ENCODE measurements around the gene DNAH17. TPM values are rescaled to one million over a fixed set of nuclear protein-coding genes. Genes with fewer than 3 reads are reported as not detected.
A peak's percentile ranks its signal among the peaks of the same experiment; 100 is the strongest.

The DNAH17 gene
- polyA plus RNA-seq, 1 of the 3 experiments (the other 2 are of a cell fraction), result not detected

DNA sequence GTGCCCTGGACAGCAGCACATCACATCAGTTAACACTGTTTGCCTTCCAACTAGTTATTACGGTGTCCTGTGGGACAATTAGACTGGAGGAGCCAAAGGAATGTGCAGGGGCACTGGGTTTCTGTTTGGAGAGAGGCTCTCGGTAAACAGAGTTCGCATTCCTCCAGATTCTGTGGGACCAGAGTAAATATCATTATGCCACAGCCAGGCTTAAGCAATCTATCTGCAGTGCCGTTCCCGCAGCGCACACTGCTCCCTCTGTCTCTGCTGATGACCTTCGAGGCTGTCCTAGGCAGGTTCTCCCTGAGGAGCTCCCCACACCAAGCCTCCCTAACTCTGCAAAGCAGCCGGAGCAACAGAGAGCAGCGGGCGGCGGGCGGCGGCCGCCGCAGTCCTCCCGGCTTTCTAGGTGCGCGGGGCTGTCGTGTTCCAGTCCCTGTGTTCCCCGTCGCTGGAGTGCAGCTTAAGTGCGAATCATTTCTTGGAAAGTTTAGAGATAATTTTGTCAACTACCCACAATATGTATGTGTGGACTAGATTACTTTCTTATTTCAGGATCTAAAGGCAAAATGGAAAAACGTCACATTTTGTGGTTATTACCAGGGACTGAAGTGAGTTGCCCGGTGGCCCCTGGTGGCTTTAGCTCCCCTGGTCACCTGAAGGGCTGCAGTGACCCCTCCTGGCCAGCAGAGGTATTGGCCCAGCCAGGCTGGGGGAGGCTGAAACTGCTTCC lies 155.5 kb downstream of the DNAH17 start:
- WGBS (ENCODE audit: low lambda C conversion rate), result 72% methylated on average over 24 of the region's 24 CpGs
- peak; percentile 98 for DNase-seq
- peaks cover 40 to 73% of the 10 kb centered on the region in 2 experiments for H3K36me3 ChIP-seq (replicated peaks in 1 of 2; ENCODE audit: control insufficient read depth in 1 of 2, insufficient read depth in 2 of 2, low read length in 1 of 2)
- POLR2A ChIA-PET, result interaction anchor here (0.6 to 0.8 kb wide), 2 partner anchors 61 to 62 kb away, joined by 4 to 6 read pairs; partner anchors contain the start of gene SOCS3
- H3F3A ChIP-seq (replicated peaks; ENCODE audit: insufficient read depth), result peaks cover 3% of the 10 kb centered on the region
- no peak overlapping the region for H3K9ac ChIP-seq
- H3K27me3 ChIP-seq (ENCODE audit: insufficient read depth), result no peaks in the 10 kb centered on the region
- H3K4me2 ChIP-seq, result no peak overlapping the region
- 0 out of 2 replicates have a peak, but pooled peaks cover 3% of the 10 kb centered on the region for H4K20me1 ChIP-seq (ENCODE audit: insufficient read depth)
- no peaks in the 10 kb centered on the region for H3K9me3 ChIP-seq
- H3K9me2 ChIP-seq, result no peaks in the 10 kb centered on the region
- no peak overlapping the region for H2AFZ ChIP-seq (ENCODE audit: low read depth)
- H3K4me1 ChIP-seq (ENCODE audit: control insufficient read depth in 1 of 2, insufficient read depth in 2 of 2, low read depth in 1 of 2, low read length in 1 of 2), result no peaks in the 10 kb centered on the region
- peaks cover 12% of the 10 kb centered on the region; the same call in 1 of the 2 replicates for H3K79me2 ChIP-seq (ENCODE audit: insufficient read depth)
- TF ChIP-seq, protein P1, sequence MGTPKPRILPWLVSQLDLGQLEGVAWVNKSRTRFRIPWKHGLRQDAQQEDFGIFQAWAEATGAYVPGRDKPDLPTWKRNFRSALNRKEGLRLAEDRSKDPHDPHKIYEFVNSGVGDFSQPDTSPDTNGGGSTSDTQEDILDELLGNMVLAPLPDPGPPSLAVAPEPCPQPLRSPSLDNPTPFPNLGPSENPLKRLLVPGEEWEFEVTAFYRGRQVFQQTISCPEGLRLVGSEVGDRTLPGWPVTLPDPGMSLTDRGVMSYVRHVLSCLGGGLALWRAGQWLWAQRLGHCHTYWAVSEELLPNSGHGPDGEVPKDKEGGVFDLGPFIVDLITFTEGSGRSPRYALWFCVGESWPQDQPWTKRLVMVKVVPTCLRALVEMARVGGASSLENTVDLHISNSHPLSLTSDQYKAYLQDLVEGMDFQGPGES (IDR thresholded peaks at IDR 0.05; ENCODE audit: low read depth, low read length), result 0 out of 2 replicates have a peak, but pooled peaks have one; percentile 14
- TF ChIP-seq CHD2 (IDR thresholded peaks at IDR 0.05; ENCODE audit: low read length, partially characterized antibody) (peak; percentile 20), SMC3 (IDR thresholded peaks at IDR 0.05; ENCODE audit: low read depth, low read length) (peak; percentile 94), RCOR1 (IDR thresholded peaks at IDR 0.05; ENCODE audit: low read length) (peak; percentile 48; the same call in 1 of the 2 replicates), FOXJ3 (CRISPR knock-in tag; IDR thresholded peaks at IDR 0.05) (no peak), MEF2A (IDR thresholded peaks at IDR 0.05; ENCODE audit: borderline replicate concordance, low read depth) (no peak), RAD21 (IDR thresholded peaks at IDR 0.05; ENCODE audit: low read length) (peak; percentile 99), RXRA (IDR thresholded peaks at IDR 0.05; ENCODE audit: borderline replicate concordance, low read depth) (no peak)
- TF ChIP-seq, protein P2, sequence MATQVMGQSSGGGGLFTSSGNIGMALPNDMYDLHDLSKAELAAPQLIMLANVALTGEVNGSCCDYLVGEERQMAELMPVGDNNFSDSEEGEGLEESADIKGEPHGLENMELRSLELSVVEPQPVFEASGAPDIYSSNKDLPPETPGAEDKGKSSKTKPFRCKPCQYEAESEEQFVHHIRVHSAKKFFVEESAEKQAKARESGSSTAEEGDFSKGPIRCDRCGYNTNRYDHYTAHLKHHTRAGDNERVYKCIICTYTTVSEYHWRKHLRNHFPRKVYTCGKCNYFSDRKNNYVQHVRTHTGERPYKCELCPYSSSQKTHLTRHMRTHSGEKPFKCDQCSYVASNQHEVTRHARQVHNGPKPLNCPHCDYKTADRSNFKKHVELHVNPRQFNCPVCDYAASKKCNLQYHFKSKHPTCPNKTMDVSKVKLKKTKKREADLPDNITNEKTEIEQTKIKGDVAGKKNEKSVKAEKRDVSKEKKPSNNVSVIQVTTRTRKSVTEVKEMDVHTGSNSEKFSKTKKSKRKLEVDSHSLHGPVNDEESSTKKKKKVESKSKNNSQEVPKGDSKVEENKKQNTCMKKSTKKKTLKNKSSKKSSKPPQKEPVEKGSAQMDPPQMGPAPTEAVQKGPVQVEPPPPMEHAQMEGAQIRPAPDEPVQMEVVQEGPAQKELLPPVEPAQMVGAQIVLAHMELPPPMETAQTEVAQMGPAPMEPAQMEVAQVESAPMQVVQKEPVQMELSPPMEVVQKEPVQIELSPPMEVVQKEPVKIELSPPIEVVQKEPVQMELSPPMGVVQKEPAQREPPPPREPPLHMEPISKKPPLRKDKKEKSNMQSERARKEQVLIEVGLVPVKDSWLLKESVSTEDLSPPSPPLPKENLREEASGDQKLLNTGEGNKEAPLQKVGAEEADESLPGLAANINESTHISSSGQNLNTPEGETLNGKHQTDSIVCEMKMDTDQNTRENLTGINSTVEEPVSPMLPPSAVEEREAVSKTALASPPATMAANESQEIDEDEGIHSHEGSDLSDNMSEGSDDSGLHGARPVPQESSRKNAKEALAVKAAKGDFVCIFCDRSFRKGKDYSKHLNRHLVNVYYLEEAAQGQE (IDR thresholded peaks at IDR 0.05; ENCODE audit: low read depth, low read length), result no peak
- TF ChIP-seq, protein P3, sequence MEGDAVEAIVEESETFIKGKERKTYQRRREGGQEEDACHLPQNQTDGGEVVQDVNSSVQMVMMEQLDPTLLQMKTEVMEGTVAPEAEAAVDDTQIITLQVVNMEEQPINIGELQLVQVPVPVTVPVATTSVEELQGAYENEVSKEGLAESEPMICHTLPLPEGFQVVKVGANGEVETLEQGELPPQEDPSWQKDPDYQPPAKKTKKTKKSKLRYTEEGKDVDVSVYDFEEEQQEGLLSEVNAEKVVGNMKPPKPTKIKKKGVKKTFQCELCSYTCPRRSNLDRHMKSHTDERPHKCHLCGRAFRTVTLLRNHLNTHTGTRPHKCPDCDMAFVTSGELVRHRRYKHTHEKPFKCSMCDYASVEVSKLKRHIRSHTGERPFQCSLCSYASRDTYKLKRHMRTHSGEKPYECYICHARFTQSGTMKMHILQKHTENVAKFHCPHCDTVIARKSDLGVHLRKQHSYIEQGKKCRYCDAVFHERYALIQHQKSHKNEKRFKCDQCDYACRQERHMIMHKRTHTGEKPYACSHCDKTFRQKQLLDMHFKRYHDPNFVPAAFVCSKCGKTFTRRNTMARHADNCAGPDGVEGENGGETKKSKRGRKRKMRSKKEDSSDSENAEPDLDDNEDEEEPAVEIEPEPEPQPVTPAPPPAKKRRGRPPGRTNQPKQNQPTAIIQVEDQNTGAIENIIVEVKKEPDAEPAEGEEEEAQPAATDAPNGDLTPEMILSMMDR (IDR thresholded peaks at IDR 0.05), result peak; percentile 100
- TF ChIP-seq, protein P4, sequence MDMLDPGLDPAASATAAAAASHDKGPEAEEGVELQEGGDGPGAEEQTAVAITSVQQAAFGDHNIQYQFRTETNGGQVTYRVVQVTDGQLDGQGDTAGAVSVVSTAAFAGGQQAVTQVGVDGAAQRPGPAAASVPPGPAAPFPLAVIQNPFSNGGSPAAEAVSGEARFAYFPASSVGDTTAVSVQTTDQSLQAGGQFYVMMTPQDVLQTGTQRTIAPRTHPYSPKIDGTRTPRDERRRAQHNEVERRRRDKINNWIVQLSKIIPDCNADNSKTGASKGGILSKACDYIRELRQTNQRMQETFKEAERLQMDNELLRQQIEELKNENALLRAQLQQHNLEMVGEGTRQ (IDR thresholded peaks at IDR 0.05; ENCODE audit: borderline replicate concordance, low read depth, low read length), result no peak
- TF ChIP-seq, protein P5, sequence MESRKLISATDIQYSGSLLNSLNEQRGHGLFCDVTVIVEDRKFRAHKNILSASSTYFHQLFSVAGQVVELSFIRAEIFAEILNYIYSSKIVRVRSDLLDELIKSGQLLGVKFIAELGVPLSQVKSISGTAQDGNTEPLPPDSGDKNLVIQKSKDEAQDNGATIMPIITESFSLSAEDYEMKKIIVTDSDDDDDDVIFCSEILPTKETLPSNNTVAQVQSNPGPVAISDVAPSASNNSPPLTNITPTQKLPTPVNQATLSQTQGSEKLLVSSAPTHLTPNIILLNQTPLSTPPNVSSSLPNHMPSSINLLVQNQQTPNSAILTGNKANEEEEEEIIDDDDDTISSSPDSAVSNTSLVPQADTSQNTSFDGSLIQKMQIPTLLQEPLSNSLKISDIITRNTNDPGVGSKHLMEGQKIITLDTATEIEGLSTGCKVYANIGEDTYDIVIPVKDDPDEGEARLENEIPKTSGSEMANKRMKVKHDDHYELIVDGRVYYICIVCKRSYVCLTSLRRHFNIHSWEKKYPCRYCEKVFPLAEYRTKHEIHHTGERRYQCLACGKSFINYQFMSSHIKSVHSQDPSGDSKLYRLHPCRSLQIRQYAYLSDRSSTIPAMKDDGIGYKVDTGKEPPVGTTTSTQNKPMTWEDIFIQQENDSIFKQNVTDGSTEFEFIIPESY (IDR thresholded peaks at IDR 0.05; ENCODE audit: borderline replicate concordance, low read depth), result no peak
- H3K27ac ChIP-seq (ENCODE audit: low read depth in 2 of 2, low read length in 1 of 2), result no peak overlapping the region
- no peak overlapping the region; a peak in 1 of 4 replicates for H3K4me3 ChIP-seq (ENCODE audit: low read depth in 2 of 2, low read length in 1 of 2)
- CTCF ChIA-PET, result interaction anchor here (0.6 to 12.2 kb wide), 83 partner anchors 11 to 458 kb away, joined by 3 to 327 read pairs (median 5); partner anchors contain the start of genes AFMID, PGS1, SOCS3 and TK1

Data from SK-N-SH (cell line).